ENCODE measurements around the gene MAS1.

- TF ChIP-seq CTCF (conservative IDR thresholded peaks at IDR 0.05; ENCODE audit: low read depth in 2 of 2): no peak
- no peak for TF ChIP-seq EZH2 (IDR thresholded peaks at IDR 0.05; ENCODE audit: low read depth, unreplicated experiment)
- no peak for TF ChIP-seq POLR2AphosphoS5 (IDR thresholded peaks at IDR 0.05; ENCODE audit: low read depth)
- TF ChIP-seq ZNF331 (CRISPR knock-in tag; IDR thresholded peaks at IDR 0.05; ENCODE audit: low read depth): no peak
- TF ChIP-seq ETS1 (IDR thresholded peaks at IDR 0.05): no peak
- TF ChIP-seq REST (IDR thresholded peaks at IDR 0.05; ENCODE audit: unreplicated experiment): no peak
- no peak for TF ChIP-seq ZNF114 (CRISPR knock-in tag; IDR thresholded peaks at IDR 0.05)
- no peak for TF ChIP-seq EZH2phosphoT487 (IDR thresholded peaks at IDR 0.05; ENCODE audit: unreplicated experiment)
- no peak for TF ChIP-seq NANOG (IDR thresholded peaks at IDR 0.05; ENCODE audit: borderline replicate concordance)
Observed at GRCh38 chr6:159931112-159931511, 40.3 kb downstream of the MAS1 start.
